Neural progenitor cell (in vitro differentiated cells): ENCODE results near the gene CTIF. TPM values are rescaled to one million over a fixed set of nuclear protein-coding genes. Genes with fewer than 3 reads are reported as not detected.

Experiments
- DNase-seq: peaks from one replicate; pipeline ENCODE4 v3.0.0-alpha.2; 2016; ENCODE audit warnings: low spot score
- H2AFZ ChIP-seq: fragments of 200-600 bp; sonication (generic); replicated peaks from 2 replicates; pipeline ENCODE4 v1.6.1; 2016; ENCODE audit warnings: antibody characterized with exemption
- H3F3A ChIP-seq: fragments of 200-600 bp; sonication (generic); 2 replicates; pipeline ENCODE4 v1.6.1; 2016; ENCODE audit warnings: antibody characterized with exemption, low read depth
- H3K27ac ChIP-seq: fragments of 200-600 bp; sonication (generic); 2 replicates; pipeline ENCODE4 v1.5.1; 2016; ENCODE audit warnings: mild to moderate bottlenecking
- H3K27me3 ChIP-seq: fragments of 200-600 bp; sonication (generic); 2 replicates; pipeline ENCODE4 v1.6.1; 2016; ENCODE audit warnings: mild to moderate bottlenecking, moderate library complexity
- H3K36me3 ChIP-seq: fragments of 200-600 bp; sonication (generic); 2 replicates; pipeline ENCODE4 v1.5.1; 2016
- H3K4me1 ChIP-seq: fragments of 200-600 bp; sonication (generic); 2 replicates; pipeline ENCODE4 v1.6.1; 2016; ENCODE audit warnings: mixed run types
- H3K4me2 ChIP-seq: fragments of 200-600 bp; sonication (generic); 2 replicates; pipeline ENCODE4 v1.6.1; 2016
- H3K4me3 ChIP-seq: fragments of 200-600 bp; sonication (generic); 2 replicates; pipeline ENCODE4 v1.5.1; 2016
- H3K79me2 ChIP-seq: fragments of 200-600 bp; sonication (generic); 2 replicates; pipeline ENCODE4 v1.6.1; 2016; ENCODE audit warnings: low read depth
- H3K9ac ChIP-seq: fragments of 200-600 bp; sonication (generic); 2 replicates; pipeline ENCODE4 v1.6.1; 2016
- H3K9me3 ChIP-seq: fragments of 200-600 bp; sonication (generic); 2 replicates; pipeline ENCODE4 v1.5.1; 2016; ENCODE audit warnings: low read depth
- H4K20me1 ChIP-seq: fragments of 200-600 bp; sonication (generic); 2 replicates; pipeline ENCODE4 v1.6.1; 2016; ENCODE audit warnings: low read depth
- H3K27ac Mint-ChIP-seq: 3 replicates; pipeline ENCODE4 v1.8.0; 2021; ENCODE audit warnings: mixed read lengths
- H3K27me3 Mint-ChIP-seq: 2 replicates; pipeline ENCODE4 v1.8.0; 2022; ENCODE audit warnings: low read depth, mild to moderate bottlenecking, inconsistent platforms, moderate library complexity, mixed read lengths; ENCODE audit not compliant: insufficient read depth
- H3K36me3 Mint-ChIP-seq: 3 replicates; pipeline ENCODE4 v1.8.0; 2021; ENCODE audit warnings: mixed read lengths
- H3K4me1 Mint-ChIP-seq: 3 replicates; pipeline ENCODE4 v1.8.0; 2021; ENCODE audit warnings: mixed read lengths
- H3K4me3 Mint-ChIP-seq: 3 replicates; pipeline ENCODE4 v1.8.0; 2021; ENCODE audit warnings: mild to moderate bottlenecking, moderate library complexity, mixed read lengths
- H3K9me3 Mint-ChIP-seq: 3 replicates; pipeline ENCODE4 v1.8.0; 2020; ENCODE audit warnings: mixed read lengths
- CTCF ChIP-seq: fragments of 200-600 bp; sonication (generic); IDR thresholded peaks from 2 replicates; pipeline ENCODE4 v1.5.1; 2017; ENCODE audit warnings: antibody characterized with exemption, mild to moderate bottlenecking
- EZH2 ChIP-seq: fragments of 200-600 bp; sonication (generic); IDR thresholded peaks from 2 replicates; pipeline ENCODE4 v1.6.1; 2017; ENCODE audit warnings: antibody characterized with exemption, mild to moderate bottlenecking, moderate library complexity
- EZH2phosphoT487 ChIP-seq: fragments of 200-600 bp; sonication (generic); IDR thresholded peaks from 2 replicates; pipeline ENCODE4 v1.6.1; 2017; ENCODE audit warnings: antibody characterized with exemption
- total RNA-seq: library from RNA; depleted of rRNA; stranded (reverse); fragments of >200 nt; gene quantifications from 2 replicates; pipeline ENCODE4 v1.2.3, GENCODE V29; 2015; ENCODE audit warnings: low replicate concordance

The CTIF gene
- total RNA-seq, 1 donor from 2014 or later = 17.6 TPM

DNA sequence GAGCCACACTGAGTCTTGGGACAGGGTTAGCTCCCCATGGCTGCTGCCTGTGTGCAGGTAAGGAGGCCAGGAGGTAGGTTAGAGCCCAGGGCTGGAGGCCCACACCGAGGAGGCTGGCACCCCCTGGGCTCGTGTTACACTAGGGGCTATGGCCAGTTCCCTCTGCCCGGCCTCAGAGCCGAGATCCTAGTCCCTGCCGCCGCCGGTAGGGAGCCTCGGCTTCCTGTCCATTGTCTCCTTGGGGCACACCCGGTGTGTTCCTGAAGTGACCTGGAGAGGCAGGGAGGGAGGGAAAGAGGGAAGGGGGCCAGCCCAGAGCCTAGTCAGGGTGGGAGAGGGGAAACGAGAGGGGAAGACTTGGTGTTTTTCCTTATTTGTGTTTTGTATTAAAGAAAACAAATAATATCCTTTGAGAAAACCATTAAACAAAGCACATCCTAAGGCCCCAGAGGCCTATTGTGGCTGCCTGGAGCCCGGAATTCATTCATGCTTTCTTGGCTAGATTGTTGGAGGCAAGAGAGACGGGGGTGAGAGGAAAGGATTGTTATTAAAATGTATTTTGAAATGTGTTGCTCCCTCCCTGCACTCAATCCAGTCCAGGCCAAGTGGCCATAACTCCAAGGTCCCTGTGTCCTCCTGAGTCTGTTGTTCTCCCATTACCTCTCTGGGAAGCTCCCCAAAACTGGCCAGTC lies 170.7 kb downstream of the CTIF start:
- TF ChIP-seq EZH2phosphoT487 = no peak
- no peak for TF ChIP-seq CTCF
- no peak for TF ChIP-seq EZH2
- peaks cover 2% of the 10 kb centered on the region for H3F3A ChIP-seq
- Mint-ChIP-seq H3K36me3 (no peaks in the 10 kb centered on the region), H3K27ac (no peak overlapping the region), H3K27me3 (peaks cover 4% of the 10 kb centered on the region), H3K4me1 (peaks cover 16% of the 10 kb centered on the region), H3K4me3 (no peak overlapping the region), H3K9me3 (no peaks in the 10 kb centered on the region)
- H3K4me3 ChIP-seq = no peak overlapping the region
- peaks cover 4% of the 10 kb centered on the region for H4K20me1 ChIP-seq
- H3K36me3 ChIP-seq = no peaks in the 10 kb centered on the region
- peak; percentile 54 for DNase-seq
- no peak overlapping the region for H2AFZ ChIP-seq
- H3K79me2 ChIP-seq = no peaks in the 10 kb centered on the region
- no peak overlapping the region for H3K27ac ChIP-seq
- H3K27me3 ChIP-seq = no peaks in the 10 kb centered on the region
- H3K4me1 ChIP-seq = peaks cover 11% of the 10 kb centered on the region
- peak overlapping the region; percentile 38 for H3K4me2 ChIP-seq
- H3K9ac ChIP-seq = no peak overlapping the region
- no peaks in the 10 kb centered on the region for H3K9me3 ChIP-seq

DNA sequence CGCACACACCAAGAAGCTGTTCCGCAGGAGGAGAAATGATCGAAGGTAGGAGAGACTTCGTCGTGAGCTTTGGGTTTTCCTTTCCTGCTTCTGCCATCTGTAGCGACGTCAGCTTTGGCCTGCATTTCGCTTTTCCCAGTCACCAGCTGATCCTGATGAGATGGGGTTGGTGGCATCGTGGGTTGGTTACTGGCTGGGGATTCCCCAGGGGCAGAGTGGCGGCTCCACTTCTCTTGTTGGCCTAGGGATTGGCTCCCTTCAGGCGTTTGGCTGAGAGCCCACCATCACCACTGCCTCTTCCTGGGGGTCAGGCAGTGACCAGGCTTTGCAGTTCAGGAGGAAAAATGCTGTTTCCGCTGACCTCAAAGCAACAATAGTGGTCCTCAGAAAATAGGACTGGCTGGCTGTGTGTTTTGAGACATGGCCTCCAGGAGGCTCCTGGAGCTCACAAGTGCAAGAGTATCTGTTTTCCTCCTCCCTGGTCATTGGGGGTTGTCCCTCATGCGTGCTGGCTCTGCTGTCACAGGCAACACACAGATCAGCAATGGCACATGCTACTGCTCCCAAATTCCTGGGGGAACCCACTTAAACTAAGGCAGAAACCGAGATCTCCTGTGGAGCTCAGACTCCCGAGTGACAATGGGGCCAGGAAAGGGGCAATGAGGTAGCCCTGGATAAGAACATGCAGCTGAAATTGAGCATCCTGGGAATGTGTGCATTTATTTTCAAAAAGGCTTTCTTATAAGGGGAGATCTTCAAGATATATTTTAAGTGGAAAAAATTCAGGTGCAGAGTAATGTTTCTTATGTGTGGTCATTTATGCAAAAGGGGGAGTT lies 173.0 kb downstream of the CTIF start:
- H3K9me3 ChIP-seq = no peaks in the 10 kb centered on the region
- H3K27ac ChIP-seq = no peak overlapping the region
- H3K9me3 Mint-ChIP-seq = no peaks in the 10 kb centered on the region
- H3K36me3 ChIP-seq = no peaks in the 10 kb centered on the region
- peaks cover 15% of the 10 kb centered on the region for H4K20me1 ChIP-seq
- H3K79me2 ChIP-seq = no peaks in the 10 kb centered on the region
- no peak overlapping the region for H3K9ac ChIP-seq
- no peak overlapping the region for H2AFZ ChIP-seq
- peak overlapping the region; percentile 84 for H3K27ac Mint-ChIP-seq
- H3K4me2 ChIP-seq = no peak overlapping the region
- H3K4me1 ChIP-seq = peaks cover 26% of the 10 kb centered on the region
- H3K4me3 Mint-ChIP-seq = no peak overlapping the region
- no peaks in the 10 kb centered on the region for H3K36me3 Mint-ChIP-seq
- peaks cover 28% of the 10 kb centered on the region for H3K4me1 Mint-ChIP-seq
- no peak overlapping the region for H3K4me3 ChIP-seq
- peak; percentile 62 for DNase-seq
- no peaks in the 10 kb centered on the region for H3K27me3 ChIP-seq
- TF ChIP-seq CTCF = peak; percentile 57
- no peak for TF ChIP-seq EZH2phosphoT487
- peaks cover 5% of the 10 kb centered on the region for H3K27me3 Mint-ChIP-seq
- H3F3A ChIP-seq = peaks cover 5% of the 10 kb centered on the region

DNA sequence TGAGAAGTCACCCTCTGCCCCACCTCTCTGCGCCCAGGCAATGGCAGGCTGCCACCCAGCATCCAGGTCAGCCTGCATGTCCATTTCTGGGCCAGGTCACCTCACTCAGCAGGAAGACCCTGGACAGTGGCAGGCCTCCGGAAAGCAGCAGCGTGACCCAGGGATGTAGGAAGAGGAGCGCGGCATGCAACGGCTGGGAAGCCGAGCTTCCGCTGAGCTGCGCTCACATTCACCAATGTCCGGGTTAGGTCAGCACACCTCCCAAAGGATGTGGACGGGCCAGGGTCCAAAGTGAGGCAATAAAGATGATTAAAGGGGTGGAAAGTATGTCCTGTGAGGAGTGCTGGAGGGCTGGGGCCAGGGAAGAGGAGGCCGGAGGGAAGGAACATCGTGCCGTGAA lies 174.5 kb downstream of the CTIF start:
- no peak overlapping the region for H3K4me3 Mint-ChIP-seq
- no peak overlapping the region for H3K27ac ChIP-seq
- H3K9me3 ChIP-seq = no peaks in the 10 kb centered on the region
- H3K4me1 ChIP-seq = peaks cover 26% of the 10 kb centered on the region
- DNase-seq = no peak
- peaks cover 28% of the 10 kb centered on the region for H3K4me1 Mint-ChIP-seq
- H3K27ac Mint-ChIP-seq = peak overlapping the region; percentile 43
- no peaks in the 10 kb centered on the region for H3K36me3 ChIP-seq
- peaks cover 5% of the 10 kb centered on the region for H3F3A ChIP-seq
- peaks cover 5% of the 10 kb centered on the region for H3K27me3 Mint-ChIP-seq
- peaks cover 15% of the 10 kb centered on the region for H4K20me1 ChIP-seq
- no peaks in the 10 kb centered on the region for H3K27me3 ChIP-seq
- H3K9ac ChIP-seq = no peak overlapping the region
- H3K4me3 ChIP-seq = no peak overlapping the region
- H2AFZ ChIP-seq = no peak overlapping the region
- H3K4me2 ChIP-seq = no peak overlapping the region
- H3K9me3 Mint-ChIP-seq = no peaks in the 10 kb centered on the region
- H3K79me2 ChIP-seq = no peaks in the 10 kb centered on the region
- TF ChIP-seq CTCF = no peak
- no peak for TF ChIP-seq EZH2
- no peak for TF ChIP-seq EZH2phosphoT487
- H3K36me3 Mint-ChIP-seq = peaks cover 1% of the 10 kb centered on the region
